GM18526 (cell line): Measurements from ENCODE around the gene UAP1L1.

Experiments used
- POLR2A ChIP-seq: IDR thresholded peaks from 3 replicates; pipeline ENCODE4 v1.6.1; 2011; ENCODE audit not compliant: insufficient read length; ENCODE audit errors: extremely low read depth

Gene UAP1L1

GRCh38 chr9:137089232-137089947, 12.1 kb downstream of the UAP1L1 start:
- no peak for TF ChIP-seq POLR2A

GRCh38 chr9:137095664-137096517, 18.6 kb downstream of the UAP1L1 start:
- no peak for TF ChIP-seq POLR2A

DNA sequence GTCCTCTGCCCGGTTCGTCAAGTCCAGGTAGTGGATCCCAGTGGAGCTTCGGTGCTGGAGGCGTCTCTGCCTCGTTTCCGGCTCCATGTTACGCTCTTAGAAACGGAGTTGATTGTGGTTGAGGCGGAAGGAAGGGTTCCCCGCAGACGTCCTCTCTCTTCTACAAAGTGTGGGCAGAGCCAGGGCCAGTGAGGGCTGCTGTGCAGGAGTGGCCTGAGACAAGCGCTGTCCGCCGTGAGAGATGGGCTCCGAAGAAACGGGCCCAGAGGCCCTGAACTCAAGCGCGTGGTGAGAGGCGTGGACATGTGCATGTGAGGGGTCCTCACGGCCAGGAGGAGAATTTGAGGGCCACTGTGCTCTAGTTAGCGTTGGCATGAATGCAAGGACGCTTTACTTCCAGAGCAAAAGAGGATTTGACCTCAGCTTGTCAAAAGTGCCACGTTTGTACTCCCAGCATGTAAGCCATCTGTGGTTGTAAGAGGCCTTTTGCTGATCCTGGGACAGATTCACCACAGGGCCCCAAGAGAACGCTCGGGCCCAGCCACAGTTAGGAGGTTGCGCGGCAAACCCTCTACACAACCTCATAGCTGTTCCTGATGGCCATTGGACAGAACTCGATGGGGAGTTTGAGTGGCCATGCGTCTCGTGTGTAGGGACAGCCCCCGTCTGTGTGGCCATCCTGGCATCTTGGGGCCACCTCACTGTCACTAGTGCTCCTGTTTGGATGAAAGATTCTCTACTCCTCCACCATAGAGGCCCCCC, 19.6 kb downstream of the UAP1L1 start:
- TF ChIP-seq POLR2A = no peak

GRCh38 chr9:137097761-137098462, 20.6 kb downstream of the UAP1L1 start:
- no peak for TF ChIP-seq POLR2A

- TF ChIP-seq POLR2A = no peak
Measured at GRCh38 chr9:137099231-137099630, 21.9 kb downstream of the UAP1L1 start.

GRCh38 chr9:137103206-137103999, 26.1 kb downstream of the UAP1L1 start:
- no peak for TF ChIP-seq POLR2A

DNA sequence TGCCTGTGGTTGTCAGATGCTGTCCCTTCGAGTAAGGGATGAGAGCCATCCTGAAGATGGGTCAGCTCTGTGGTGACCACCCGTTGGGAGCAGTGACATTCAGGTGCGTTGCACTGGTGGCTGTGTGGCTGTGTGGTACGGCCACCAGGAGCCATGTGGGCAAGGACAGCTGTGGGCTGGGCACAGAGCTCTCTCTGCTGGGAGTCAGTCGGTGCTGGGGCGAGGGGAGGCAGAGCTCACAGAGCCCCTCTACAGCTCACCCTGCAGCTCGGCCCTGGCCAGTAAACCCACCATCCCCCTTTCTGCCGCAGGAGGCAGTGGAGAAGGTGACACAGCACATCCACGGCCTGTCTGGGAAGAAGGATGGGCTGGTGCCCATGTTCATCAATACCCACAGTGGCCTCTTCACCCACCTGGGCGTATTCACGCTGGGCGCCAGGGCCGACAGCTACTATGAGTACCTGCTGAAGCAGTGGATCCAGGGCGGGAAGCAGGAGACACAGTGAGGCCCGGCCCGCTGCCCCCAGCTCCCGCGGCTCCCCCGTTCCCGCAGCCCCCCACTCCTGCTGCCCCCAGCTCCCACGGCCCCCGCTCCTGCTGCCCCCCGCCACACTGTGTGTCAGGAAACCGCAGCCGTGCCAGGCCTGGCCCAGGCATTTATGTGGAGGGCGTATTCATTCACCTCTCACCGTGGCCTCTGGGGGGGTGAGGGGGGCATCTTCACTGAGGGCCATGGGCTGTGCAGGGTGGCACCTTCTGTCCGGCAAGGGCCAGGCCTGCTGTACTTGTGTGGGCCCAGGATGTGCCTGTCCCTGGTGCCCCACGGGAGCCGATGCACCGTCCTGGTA, 28.7 kb downstream of the UAP1L1 start:
- no peak for TF ChIP-seq POLR2A

GRCh38 chr9:137106662-137107250, 29.4 kb downstream of the UAP1L1 start:
- no peak for TF ChIP-seq POLR2A

- TF ChIP-seq POLR2A = no peak
Measured at GRCh38 chr9:137107312-137107921, 30.1 kb downstream of the UAP1L1 start.

- TF ChIP-seq POLR2A = no peak
Measured at GRCh38 chr9:137107982-137108381, 30.7 kb downstream of the UAP1L1 start.

DNA sequence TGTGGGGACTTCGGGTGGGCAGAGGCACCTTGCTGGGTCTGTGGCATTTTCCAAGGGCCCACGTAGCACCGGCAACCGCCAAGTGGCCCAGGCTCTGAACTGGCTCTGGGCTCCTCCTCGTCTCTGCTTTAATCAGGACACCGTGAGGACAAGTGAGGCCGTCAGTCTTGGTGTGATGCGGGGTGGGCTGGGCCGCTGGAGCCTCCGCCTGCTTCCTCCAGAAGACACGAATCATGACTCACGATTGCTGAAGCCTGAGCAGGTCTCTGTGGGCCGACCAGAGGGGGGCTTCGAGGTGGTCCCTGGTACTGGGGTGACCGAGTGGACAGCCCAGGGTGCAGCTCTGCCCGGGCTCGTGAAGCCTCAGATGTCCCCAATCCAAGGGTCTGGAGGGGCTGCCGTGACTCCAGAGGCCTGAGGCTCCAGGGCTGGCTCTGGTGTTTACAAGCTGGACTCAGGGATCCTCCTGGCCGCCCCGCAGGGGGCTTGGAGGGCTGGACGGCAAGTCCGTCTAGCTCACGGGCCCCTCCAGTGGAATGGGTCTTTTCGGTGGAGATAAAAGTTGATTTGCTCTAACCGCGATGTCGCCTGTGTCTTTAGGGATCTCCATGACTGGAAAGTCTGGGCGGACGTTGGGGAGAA, 31.4 kb downstream of the UAP1L1 start:
- TF ChIP-seq POLR2A = no peak
